GM18505 (cell line): Measurements from ENCODE around the gene RPL28.
A peak's percentile ranks its signal among the peaks of the same experiment; 100 is the strongest.

Experiments used
- ATAC-seq: cut with Tn5 transposase; IDR thresholded peaks from one replicate; pipeline ENCODE4 v1.9.1; 2021; ENCODE audit not compliant: unreplicated experiment
- POLR2A ChIP-seq: IDR thresholded peaks from 4 replicates; pipeline ENCODE4 v1.6.1; 2011; ENCODE audit warnings: borderline replicate concordance; ENCODE audit not compliant: insufficient read depth, insufficient read length; ENCODE audit errors: extremely low read depth

The RPL28 gene

DNA sequence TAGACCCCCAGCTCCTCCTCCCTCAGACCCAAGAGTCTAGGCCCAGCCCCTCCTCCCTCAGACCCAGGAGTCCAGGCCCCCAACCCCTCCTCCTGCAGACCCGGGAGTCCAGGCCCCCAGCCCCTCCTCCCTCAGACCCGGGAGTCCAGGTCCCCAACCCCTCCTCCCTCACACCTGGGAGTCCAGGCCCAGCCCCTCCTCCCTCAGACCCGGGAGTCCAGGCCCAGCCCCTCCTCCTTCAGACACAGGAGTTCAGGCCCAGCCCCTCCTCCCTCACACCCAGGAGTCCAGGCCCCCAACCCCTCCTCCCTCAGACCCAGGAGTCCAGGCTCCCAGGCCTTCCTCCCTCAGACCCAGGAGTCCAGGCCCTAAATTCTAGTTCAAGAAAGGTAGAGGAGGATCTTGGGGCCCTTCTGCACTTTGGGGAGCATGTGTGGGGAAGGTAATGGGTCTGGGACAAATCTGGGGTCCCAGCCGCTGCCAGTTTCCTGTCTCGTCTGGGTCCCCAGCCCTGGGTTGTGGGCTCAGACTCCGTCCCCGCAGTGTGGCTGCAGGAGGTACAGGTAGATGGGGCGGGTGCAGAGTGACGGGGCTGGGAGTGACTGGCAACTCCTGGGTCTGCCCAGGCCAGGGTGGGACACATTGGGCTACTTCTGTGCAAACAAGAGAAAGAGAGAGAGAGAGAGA, 12.3 kb upstream of the RPL28 start:
- no peak for ATAC-seq
- TF ChIP-seq POLR2A, result no peak

DNA sequence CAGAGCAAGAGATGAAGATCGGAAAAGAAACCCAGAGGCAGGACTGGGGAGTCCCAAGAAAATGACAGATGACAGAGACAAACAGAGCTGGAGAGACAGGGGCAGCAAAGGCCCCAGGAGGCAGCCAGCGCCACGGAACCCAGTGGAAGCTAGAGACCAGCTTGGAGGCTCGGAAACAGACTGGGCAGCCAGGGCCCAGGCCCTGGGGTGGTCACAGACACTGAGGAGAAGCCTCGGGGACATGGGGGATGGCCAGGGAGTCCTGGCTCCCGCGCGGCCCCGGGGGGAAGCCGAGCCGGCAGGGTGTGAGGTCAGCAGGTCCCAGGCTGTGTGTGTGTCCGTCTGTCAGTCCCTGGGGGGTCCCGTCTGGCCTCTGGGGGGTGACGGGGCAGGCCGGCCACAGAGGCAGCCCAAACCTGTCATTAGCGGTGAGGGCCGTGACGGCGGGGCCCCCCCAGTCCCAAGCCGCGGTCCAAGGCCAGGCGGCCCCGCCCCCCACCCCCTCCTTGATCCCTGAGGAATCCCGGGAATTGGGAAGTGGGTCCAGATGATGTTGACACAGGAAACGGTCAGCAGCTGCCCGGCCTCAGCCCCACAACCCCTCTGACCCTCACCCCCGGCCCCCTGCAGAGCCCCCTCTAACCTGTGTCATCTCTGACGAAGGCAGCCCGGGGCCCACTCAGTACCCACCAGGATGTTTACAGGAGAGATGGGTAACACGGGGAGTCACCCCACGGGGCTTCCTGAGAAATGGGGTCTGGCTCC, 11.6 kb upstream of the RPL28 start:
- no peak for TF ChIP-seq POLR2A
- ATAC-seq, result no peak

DNA sequence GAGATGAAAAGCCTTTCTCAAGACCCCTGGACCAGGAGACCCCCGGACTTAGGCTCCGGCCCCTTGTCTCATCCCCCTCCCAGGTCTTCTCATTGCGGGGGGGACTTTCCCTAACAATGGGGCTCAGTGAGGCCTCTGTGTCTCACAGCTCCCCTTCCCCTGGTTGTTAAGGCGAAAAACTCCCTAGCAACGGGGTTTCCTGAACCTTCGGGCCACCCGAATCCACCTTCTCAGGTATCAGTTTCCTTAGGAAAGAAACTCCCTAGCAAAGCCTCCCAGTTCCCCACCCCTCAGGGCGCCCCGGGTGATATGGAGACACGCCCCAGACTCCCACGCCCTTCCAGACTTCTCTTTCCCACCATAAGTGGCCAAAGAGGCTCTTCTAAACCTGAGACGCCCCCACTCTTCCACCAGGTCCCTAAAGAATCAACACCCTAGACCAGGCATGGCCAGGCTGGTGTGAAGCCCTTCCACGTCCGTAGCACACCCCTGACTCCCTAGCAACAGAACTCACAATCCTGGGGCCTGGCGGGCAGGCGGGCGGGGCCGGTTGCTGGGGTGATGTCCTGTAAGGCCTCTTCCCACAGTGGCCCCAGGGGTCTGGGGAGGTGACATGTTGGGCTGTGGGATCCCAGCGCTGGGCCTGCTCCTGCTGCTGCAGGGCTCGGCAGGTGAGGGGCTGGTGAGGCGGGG, 9.3 kb upstream of the RPL28 start, which contains the start of gene TMEM190:
Gene TMEM190 (plus strand): TSS at position 586 of the 693 bp plus-strand sequence. CDS start 28 bp downstream, at position 614.
- no peak for ATAC-seq
- no peak for TF ChIP-seq POLR2A

DNA sequence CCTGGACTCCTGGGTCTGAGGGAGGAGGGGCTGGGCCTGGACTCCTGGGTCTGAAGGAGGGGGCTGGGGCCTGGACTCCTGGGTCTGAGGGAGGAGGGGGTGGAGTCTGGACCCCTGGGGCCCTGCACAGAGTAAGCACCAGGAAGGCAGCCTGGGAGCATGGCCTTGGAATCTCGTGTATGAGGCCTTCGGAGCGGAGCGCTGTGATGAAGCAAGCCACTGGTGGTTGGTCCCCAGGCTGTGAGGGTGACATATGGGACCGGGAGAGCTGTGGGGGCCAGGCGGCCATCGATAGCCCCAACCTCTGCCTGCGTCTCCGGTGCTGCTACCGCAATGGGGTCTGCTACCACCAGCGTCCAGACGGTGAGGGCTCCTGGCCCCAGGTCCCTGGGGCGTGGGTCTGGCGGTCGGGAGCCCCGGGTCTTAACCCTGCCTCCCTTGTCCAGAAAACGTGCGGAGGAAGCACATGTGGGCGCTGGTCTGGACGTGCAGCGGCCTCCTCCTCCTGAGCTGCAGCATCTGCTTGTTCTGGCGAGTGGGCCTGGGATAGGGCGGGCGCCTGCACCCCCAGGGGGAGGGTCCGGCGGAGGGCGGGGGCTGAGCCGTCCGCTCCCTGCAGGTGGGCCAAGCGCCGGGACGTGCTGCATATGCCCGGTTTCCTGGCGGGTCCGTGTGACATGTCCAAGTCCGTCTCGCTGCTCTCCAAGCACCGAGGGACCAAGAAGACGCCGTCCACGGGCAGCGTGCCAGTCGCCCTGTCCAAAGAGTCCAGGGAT, 8.2 kb upstream of the RPL28 start:
- no peak for ATAC-seq

DNA sequence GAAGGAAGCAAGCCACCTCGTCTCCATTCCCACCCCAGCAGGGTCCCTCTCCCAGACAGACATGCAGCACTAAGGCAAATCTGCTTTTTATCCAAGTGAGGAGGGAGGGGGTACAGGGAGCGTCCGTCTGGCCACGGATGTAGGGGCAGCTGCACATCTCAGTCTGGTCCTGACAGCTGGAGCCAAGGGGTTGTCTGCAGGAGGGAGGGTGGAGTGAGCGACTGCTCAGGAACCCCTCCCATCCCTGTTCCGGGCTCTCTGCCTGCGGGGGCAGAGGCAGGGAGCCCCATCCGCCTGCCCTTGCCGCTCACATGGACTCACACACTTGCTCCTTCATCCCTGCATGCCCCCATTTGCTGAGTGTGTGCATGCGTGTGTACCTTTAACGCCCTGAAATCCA, 6.6 kb upstream of the RPL28 start:
- no peak for ATAC-seq
- TF ChIP-seq POLR2A, result no peak

More for the DNA sequence above, 8.2 kb upstream of the RPL28 start:
- no peak for TF ChIP-seq POLR2A

DNA sequence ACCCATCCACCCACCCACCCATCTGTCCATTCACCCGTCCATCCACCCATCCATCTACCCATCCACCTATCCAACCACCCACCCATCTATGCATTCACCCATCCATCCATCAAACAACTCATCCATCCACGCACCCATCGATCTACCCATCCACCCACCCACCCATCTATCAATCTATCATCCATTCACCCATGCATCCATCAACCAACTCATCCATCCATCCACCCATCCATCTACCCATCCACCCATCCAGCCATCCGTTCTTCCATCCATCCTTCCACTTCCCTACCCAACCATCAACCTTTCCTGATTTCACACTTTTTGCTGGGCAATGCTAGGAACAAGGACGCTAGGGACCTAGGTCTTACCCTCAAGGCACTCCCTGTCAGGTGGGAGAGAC, 3.7 kb upstream of the RPL28 start:
- no peak for ATAC-seq
- no peak for TF ChIP-seq POLR2A

DNA sequence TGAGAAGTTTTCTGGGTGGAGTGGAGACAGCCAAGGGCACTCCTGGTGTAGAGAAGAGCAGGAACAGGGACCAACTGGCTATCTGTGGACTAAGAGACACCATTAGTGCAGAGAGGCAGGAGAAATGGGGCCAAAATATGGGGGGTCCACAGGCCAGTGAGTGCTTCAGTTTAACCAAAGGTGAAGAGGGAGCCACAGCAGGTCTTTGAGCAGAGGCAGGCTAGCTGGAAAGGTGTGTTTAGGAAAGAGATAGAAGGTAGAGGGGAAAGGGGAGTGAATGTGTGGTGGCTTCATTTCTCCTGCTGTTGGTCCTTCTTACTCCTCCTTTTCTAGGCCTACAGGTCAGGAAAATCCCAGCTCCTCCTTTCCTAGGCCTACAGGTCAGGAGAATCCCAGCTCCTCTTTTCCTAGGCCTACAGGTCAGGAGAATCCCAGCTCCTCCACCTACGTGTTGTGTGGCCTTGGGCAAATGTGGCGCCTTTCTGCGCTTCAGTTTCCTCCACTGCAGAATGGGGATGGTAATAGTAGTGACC, 3.1 kb upstream of the RPL28 start:
- ATAC-seq, result no peak
- no peak for TF ChIP-seq POLR2A

DNA sequence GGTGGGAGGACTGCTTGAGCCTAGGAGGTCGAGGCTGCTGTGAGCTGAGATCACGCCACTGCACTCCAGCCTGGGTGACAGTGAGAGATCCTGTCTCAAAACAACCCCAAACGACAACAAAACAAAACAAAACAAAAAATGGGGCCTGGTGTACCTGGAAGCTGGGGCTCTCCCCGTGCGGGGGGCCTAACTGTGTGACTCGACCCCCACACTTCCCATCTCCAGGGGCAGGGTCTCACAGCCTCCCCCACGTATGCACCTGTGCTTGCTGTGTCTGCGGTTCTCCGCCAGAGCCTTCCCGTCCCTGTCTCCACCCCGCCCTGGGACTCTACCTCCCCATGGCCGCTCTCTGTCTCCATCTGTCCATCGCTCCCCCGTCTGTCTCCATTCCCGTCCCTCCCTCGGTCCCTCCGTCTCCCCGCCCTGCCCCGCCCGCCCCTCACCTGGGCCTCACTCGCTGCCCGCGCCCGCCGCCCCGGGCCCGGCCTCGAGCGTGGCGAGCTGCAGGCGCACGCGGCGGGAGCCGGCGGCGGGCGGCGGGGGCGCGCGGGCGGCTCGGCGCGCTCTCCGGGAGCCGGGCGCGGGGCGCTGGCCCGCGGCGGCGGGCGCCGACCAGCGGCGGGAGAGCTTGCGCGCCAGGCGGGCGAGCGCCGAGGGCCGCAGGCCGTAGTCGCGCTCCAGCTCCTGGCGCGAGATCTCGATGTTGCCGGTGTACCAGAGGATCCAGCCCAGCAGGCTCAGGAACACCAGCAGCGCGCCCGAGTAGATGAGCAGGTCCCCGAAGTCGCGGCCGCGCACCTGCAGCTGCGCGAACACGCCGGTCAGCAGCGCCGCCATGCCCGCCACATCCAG, 2.2 kb upstream of the RPL28 start:
- ATAC-seq, result no peak
- TF ChIP-seq POLR2A, result peak; percentile 60

DNA sequence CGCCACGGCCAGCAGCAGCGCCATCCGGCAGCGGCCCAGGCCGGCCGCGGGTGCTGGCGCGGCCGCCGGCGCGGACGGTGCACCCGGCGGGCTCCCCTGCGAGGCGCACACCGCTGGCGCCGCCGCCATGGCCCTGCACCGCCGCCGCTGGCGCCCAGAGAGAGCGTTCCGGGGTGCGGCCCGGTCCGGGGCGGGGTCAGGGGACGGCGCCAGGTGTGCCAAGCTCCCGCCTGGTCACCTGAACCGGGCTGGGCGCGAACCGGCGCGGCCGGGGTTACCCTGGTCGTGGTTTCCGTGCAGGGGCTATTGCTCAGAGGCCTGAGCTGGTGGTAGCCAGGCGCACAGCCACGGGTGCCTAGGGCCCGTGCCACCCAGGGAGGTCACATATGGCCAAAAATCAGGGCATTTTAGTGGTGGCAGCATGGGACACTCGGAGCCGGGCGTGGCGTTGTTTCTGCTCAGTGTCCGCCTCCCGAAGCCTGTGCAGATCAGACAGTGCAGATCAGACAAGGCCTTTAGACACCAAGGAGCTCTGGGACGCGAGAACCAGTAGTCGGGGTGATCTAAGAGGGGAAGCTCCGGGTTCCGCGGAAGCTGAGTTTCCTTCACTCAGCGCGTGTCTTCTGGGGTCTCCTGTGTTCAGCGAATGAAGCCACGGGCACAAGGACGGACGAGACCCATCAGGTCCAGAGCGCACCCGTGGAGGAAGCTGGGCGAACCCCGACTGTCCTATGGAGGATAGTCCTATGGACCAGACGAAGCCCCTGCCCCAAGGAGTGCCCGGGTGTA, 1.4 kb upstream of the RPL28 start, which contains the start of gene TMEM238:
Gene TMEM238 (minus strand): TSS at position 162 of the 789 bp plus-strand sequence. CDS start 33 bp downstream, at position 129.
- peak; percentile 34 for TF ChIP-seq POLR2A

DNA sequence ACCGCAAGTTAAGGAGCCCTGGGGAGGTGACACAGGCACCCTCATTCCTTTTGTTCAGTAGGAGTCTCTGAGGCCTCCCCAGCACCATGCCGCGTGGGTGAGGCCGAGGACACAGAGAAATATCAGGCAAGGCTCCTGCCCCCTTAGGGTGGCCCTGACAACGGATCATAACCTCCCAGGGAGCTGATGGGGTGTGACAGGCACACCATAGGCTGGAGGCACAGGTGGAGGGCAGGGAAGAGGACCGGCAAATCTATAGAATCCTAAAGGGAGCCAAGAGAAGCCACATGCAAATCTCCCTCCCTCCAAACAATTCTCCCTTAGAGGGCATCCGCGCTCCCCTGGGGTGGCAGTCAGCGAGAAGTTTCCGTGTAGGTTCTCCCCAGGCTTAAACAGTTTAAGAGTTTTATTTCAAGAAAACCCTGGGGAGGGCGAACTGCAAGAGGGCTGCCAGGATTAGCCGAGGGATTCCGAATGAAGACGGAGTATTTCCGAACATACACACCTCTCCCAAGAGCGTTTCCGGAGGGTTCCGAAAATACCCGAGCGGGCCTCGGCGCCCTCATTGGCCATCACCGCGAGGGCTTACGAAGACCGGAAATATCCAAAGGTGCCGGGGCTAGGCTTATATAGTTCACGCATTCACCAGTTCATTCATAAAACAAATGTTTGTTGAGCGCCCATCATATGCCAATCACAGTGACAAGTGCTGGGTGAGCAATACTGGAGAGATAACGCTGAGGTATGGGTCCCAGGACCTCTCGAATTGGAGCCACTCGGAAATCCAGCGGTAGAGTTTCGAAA, 610 bp upstream of the RPL28 start:
- no peak for TF ChIP-seq POLR2A
- peak; percentile 47 for ATAC-seq

More for the DNA sequence above, 1.4 kb upstream of the RPL28 start, which contains the start of gene TMEM238:
- no peak for ATAC-seq
